ENCODE data around the gene OR2A7. TPM values are rescaled to one million over a fixed set of nuclear protein-coding genes. Genes with fewer than 3 reads are reported as not detected.
"Not testable (repeated sequence)": the region's sequence is repeated elsewhere in the genome, so short reads cannot be mapped to it uniquely, and the experiment has no call there.

OR2A7 gene
- total RNA-seq, 2 experiments from 2014 or later: 2.0 to 2.2 TPM

DNA sequence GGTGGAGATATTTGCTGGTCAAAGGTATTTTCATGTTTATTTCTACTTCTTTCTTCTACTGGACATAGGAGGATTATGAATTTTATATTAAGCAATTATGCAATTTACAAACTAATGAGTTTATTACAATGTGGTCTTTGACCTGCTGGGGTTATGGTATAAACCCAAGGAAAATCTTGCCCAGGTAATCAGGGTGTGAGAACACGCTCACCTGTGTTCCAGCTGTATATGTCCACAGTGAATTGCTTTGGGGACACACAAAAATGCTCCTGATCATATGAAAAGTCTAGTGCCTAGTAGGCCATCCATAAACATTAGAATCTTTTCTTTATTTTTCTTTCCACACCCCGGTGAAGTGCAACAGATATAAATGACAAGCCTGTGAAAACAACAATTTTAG is 25.2 kb downstream of the OR2A7 start, which contains the start of gene OR2A42:
OR2A42 (minus strand) TSS at position 241 of the 400 bp plus-strand sequence. CDS start 6,762 bp downstream, outside the sequence.
- H3K27ac Mint-ChIP-seq; DNase-seq; H3K4me3 Mint-ChIP-seq; H3K27me3 Mint-ChIP-seq; CTCF ChIA-PET; H3K4me1 Mint-ChIP-seq (ENCODE audit: low read depth); POLR2A ChIA-PET; H3K9me3 Mint-ChIP-seq; intact Hi-C loops (cut with micrococcal nuclease); H3K36me3 Mint-ChIP-seq: not testable (repeated sequence)

DNA sequence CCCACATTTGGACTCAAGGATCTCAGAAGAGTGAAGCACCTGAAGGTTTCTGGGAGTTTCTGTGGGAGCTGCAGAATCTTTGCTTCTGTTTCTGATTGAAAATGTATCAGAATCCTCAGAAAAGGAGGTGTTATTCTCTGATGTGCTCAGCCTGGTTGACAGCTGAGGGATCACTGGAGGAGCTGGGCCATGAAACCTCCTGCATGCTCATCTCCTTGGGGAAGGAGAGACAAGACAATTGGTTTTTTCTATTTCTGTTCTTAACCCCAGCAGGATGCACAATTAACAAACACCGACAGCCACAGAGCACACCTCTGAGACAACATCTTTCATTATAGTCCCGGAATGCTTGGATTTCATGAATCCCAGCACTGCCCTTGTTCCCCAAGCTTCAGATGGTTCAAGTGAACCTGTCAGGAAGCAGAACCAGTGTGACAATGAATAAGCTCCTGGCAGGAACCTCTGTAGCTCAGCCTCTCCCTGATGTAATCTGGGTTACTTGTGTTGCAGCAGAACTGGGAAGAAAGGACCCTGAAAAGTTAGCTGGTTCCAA is 26.0 kb downstream of the OR2A7 start:
- H3K4me1 Mint-ChIP-seq (ENCODE audit: low read depth); H3K27ac Mint-ChIP-seq; H3K9me3 Mint-ChIP-seq; H3K36me3 Mint-ChIP-seq; H3K27me3 Mint-ChIP-seq; intact Hi-C loops (cut with micrococcal nuclease); DNase-seq; CTCF ChIA-PET; POLR2A ChIA-PET; H3K4me3 Mint-ChIP-seq: not testable (repeated sequence)

DNA sequence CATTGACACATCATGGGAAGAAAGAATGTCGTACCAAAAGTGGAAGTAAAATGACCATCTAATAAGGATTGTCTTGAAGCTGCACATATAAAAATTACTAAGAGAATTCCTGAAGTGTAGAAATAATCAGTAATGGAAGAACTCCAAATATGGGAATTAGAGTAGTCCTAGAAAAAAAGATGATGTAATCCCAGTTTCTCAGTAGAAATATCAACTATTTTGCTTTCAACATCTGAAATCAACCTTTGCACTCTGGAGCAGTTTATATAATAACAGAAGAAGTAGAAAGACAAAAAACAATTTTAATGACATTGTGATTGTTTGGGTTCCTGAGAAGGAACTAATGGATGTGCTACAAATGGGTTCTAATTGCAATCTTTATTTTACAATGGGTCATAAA is 31.6 kb downstream of the OR2A7 start:
- DNase-seq; H3K27me3 Mint-ChIP-seq; CTCF ChIA-PET; intact Hi-C loops (cut with micrococcal nuclease); H3K27ac Mint-ChIP-seq; H3K9me3 Mint-ChIP-seq; H3K36me3 Mint-ChIP-seq; H3K4me1 Mint-ChIP-seq (ENCODE audit: low read depth); H3K4me3 Mint-ChIP-seq; POLR2A ChIA-PET: not testable (repeated sequence)

DNA sequence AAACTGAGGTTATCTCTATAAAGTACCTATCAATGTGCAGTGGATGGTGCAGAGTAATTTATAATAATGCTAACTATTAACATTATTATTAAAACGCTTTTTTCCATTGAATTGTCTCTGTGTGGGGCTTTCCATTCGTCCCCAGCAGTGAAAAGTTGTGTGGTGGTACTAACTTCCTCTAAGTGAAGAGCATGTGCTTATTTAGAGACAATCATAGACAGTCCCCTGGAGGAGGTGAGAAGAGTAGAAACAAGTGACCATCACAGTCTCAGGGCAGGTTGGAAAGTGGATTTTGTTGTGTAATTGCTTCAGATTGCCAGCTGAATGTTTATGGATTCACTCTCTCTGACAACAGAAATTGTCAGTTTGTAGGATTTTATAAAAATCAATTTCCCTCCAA is 33.6 kb downstream of the OR2A7 start:
- H3K36me3 Mint-ChIP-seq; H3K27me3 Mint-ChIP-seq; POLR2A ChIA-PET; CTCF ChIA-PET; intact Hi-C loops (cut with micrococcal nuclease); DNase-seq; H3K9me3 Mint-ChIP-seq; H3K4me1 Mint-ChIP-seq (ENCODE audit: low read depth); H3K27ac Mint-ChIP-seq; H3K4me3 Mint-ChIP-seq: not testable (repeated sequence)

DNA sequence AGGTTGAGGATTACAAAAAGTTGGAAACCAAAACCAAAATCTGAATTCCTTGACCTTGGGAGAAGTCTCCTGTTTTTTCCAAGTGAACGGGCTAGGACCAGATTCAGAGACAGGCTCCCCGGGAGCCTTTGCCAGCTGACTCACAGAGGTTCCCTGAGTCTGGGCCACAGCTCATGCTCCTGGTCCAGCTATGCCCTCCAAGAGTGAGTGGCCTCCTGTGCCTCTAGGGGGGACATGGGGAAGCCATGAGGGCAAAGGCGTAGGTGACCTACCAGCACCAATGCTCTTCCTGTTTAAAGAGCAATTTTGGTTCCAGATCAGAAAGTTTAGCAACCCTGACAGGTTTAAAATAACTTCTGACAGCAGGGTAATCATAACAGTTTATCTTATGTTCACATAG is 35.8 kb downstream of the OR2A7 start:
- H3K4me1 Mint-ChIP-seq (ENCODE audit: low read depth); DNase-seq; CTCF ChIA-PET; H3K36me3 Mint-ChIP-seq; H3K9me3 Mint-ChIP-seq; H3K4me3 Mint-ChIP-seq; H3K27ac Mint-ChIP-seq; intact Hi-C loops (cut with micrococcal nuclease); POLR2A ChIA-PET; H3K27me3 Mint-ChIP-seq: not testable (repeated sequence)

DNA sequence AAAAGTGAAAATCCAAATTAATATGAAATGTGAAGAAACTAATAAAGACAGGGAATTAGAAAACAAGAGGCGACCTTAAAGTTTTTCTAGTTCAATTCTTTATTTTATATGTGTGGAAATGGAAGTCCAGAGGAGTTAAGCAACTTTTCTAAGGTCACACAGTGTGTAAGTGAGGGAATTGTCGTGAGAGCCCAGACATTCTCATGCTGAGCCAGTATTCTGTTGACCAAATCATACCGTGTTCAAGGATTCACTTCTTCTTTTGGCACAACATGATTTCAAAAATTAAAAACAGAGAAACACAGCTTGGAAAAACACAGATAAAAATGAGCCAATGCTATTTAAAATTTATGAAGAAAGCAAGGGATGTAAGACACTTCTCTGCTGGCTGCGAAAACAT is 37.7 kb downstream of the OR2A7 start:
- POLR2A ChIA-PET; intact Hi-C loops (cut with micrococcal nuclease); DNase-seq; H3K4me3 Mint-ChIP-seq; H3K9me3 Mint-ChIP-seq; H3K27ac Mint-ChIP-seq; H3K36me3 Mint-ChIP-seq; H3K27me3 Mint-ChIP-seq; H3K4me1 Mint-ChIP-seq (ENCODE audit: low read depth); CTCF ChIA-PET: not testable (repeated sequence)

DNA sequence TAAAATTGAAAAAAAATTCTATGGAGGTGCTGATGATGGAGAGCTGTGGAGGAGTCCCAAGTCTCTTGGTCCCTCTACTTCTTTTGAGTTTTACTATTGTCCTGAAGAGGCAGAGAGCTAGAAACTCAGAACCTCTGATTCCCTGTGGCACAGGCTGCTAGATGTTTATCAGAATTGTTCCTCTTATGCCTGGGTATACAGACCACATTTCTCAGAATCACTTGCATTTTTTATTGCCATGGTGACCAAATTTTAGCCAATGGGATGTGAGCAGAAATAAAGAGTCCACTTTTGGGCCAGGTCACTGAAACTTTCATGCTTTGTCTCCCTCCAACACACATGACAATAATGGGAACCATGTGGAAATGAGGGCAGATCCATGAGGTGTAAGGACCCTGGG is 40.9 kb downstream of the OR2A7 start:
- H3K27ac Mint-ChIP-seq; intact Hi-C loops (cut with micrococcal nuclease); H3K36me3 Mint-ChIP-seq; H3K4me1 Mint-ChIP-seq (ENCODE audit: low read depth); POLR2A ChIA-PET; DNase-seq; CTCF ChIA-PET; H3K4me3 Mint-ChIP-seq; H3K9me3 Mint-ChIP-seq; H3K27me3 Mint-ChIP-seq: not testable (repeated sequence)

DNA sequence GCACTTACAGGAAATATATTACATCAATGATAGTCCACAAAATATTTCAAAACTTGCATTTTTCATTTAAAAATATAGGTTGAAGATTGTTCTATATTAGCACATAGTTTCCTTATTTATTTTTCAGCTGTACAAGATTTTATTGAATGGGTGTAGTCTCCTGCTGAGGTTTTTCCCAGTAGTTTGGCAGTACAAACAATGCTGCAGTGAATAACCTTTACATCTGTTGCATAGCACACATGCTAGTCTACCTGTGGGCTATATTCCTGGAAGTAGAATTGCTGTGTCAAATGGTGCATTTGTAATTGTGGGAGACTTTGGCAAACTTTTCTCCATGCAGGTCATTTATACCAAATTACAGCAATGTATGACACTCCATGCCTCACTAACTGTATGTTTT is 44.1 kb downstream of the OR2A7 start:
- H3K4me1 Mint-ChIP-seq (ENCODE audit: low read depth); CTCF ChIA-PET; H3K27ac Mint-ChIP-seq; POLR2A ChIA-PET; intact Hi-C loops (cut with micrococcal nuclease); H3K9me3 Mint-ChIP-seq; H3K27me3 Mint-ChIP-seq; H3K4me3 Mint-ChIP-seq; H3K36me3 Mint-ChIP-seq; DNase-seq: not testable (repeated sequence)

DNA sequence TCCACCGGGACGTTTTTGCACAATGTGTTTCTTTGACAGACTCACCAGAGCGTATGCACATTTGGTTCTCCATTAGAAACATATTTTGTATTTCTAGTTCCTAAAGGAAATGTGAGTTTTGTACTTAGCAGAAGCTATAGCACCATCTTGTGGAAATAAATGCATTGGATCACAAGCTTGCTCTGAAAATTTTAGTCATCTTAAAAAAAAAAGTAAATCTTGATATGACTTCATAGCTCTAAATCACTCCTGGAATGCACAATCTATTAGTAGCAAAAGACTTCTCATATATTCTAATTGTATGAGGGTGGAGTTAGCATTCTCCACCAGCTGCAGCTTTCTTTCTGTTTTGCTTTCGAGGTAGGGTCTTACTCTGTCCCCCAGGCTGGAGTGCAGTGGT is 45.4 kb downstream of the OR2A7 start:
- H3K36me3 Mint-ChIP-seq; H3K9me3 Mint-ChIP-seq; H3K27me3 Mint-ChIP-seq; DNase-seq; CTCF ChIA-PET; H3K27ac Mint-ChIP-seq; POLR2A ChIA-PET; intact Hi-C loops (cut with micrococcal nuclease); H3K4me3 Mint-ChIP-seq; H3K4me1 Mint-ChIP-seq (ENCODE audit: low read depth): not testable (repeated sequence)

DNA sequence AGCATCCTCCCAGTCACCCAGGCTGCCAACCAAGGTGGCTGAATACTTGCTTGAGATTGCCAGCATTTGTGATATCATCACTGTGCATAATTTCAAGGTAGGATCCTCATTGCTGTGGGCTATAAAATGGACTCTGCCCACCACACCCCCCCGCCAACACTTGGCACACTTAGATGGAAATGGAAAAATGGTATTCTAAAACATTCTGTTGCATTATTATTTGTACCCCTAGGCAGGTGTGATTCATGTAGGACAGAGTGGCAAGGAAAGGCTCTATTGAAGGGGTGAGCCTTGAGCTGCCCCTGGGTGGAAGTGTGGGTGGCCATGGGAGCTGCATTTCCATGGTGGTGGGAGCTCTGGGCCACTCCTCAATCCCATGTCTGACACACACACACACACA is 46.0 kb downstream of the OR2A7 start:
- DNase-seq; H3K27me3 Mint-ChIP-seq; H3K4me1 Mint-ChIP-seq (ENCODE audit: low read depth); H3K27ac Mint-ChIP-seq; POLR2A ChIA-PET; H3K36me3 Mint-ChIP-seq; intact Hi-C loops (cut with micrococcal nuclease); CTCF ChIA-PET; H3K9me3 Mint-ChIP-seq; H3K4me3 Mint-ChIP-seq: not testable (repeated sequence)

DNA sequence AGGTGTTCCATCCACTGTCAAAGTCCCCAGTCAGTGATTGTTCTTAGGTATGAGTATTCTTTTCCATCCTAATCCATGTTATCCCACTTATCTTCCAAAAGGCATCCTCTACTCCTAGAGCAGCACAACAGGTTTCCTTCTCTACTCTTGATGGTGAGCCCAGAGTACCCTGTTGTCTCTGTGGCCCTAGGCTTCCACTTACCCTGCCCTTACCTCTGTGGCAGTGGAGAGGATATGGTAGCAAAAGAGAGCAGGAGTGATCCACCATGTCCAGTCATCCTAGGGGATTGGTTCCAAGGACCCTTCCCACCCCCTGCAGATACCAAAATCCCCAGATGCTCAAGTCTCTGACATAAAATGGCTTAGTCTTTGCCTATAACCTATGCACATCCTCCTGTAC is 47.4 kb downstream of the OR2A7 start:
- CTCF ChIA-PET; H3K9me3 Mint-ChIP-seq; POLR2A ChIA-PET; H3K4me1 Mint-ChIP-seq (ENCODE audit: low read depth); H3K27ac Mint-ChIP-seq; H3K4me3 Mint-ChIP-seq; H3K27me3 Mint-ChIP-seq; DNase-seq; H3K36me3 Mint-ChIP-seq; intact Hi-C loops (cut with micrococcal nuclease): not testable (repeated sequence)

Other genes starting within 250 kb of the OR2A7 start
- gene OR2A5, start 215.8 kb downstream of the OR2A7 start, total RNA-seq: not detected
- not detected for gene OR2A25, start 195.0 kb downstream of the OR2A7 start, total RNA-seq
- gene OR2A12, start 178.5 kb downstream of the OR2A7 start, total RNA-seq: not detected
- not detected for gene OR2A2, start 155.2 kb downstream of the OR2A7 start, total RNA-seq
- not detected for gene OR2A14, start 141.6 kb downstream of the OR2A7 start, total RNA-seq
- gene CTAGE4, start 81.3 kb downstream of the OR2A7 start, total RNA-seq: 1 to 10 TPM; 3.1 to 3.6 TPM
- 1 to 10 TPM; 8.8 to 9.6 TPM for gene ARHGEF35, start 69.0 kb downstream of the OR2A7 start, total RNA-seq
- gene OR2A42, start 25.2 kb downstream of the OR2A7 start, total RNA-seq: not detected
- 1 to 10 TPM; 1.7 to 1.8 TPM for gene CTAGE8, start 4.5 kb upstream of the OR2A7 start, total RNA-seq
- not detected for gene OR2A1, start 47.6 kb upstream of the OR2A7 start, total RNA-seq
- gene ARHGEF5, start 90.6 kb upstream of the OR2A7 start, total RNA-seq: 10 to 100 TPM; 17.0 to 17.2 TPM
- gene NOBOX, start 138.9 kb upstream of the OR2A7 start, total RNA-seq: not detected

Measured in activated CD4-positive, alpha-beta memory T cell treated with anti-CD3 and anti-CD28 coated beads for 36 hours (primary cell).